Thyroid gland (tissue), 4 donors: ENCODE results near the gene TSC22D1.

ENCODE experiments used
- POLR2A ChIP-seq, 2 donors: fragments of 450-650 bp; IDR thresholded peaks; one replicate each; pipeline ENCODE4 v1.6.1; 2017; ENCODE audit warnings: antibody characterized with exemption in 2 of 2, mild to moderate bottlenecking in 2 of 2, moderate library complexity in 1 of 2
- TF ChIP-seq, protein P1 (sequence below), 6 experiments: fragments of 200-600 bp in 3 of 6; fragments of 450-650 bp in 3 of 6; sonication (generic) in 3 of 6; IDR thresholded peaks; one replicate each; pipeline ENCODE4 v1.5.1; 2016 to 2019; ENCODE audit warnings: antibody characterized with exemption in 6 of 6, mild to moderate bottlenecking in 2 of 6, inconsistent platforms in 1 of 6, moderate library complexity in 1 of 6

DNA sequence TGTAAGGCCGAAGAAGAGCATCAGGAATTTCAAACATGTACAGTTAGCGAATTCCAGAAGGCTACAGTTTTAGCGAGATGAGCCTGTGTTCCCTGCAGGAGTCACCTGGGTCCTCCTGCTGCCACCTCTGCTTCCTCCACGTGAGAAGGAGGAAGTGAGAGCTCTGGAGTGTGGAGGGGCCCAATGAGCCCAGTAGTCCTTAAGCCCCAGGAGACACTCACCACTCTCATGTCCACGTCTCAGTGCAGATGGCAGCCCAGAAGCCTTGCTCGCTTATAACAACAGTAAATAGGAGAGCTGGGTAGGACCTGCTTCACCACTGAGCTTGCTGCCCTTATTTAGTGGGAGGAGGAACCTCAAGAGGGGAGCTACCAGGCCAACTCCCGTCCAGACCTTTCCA is 158.3 kb downstream of the TSC22D1 start:
- TF ChIP-seq, protein P1, sequence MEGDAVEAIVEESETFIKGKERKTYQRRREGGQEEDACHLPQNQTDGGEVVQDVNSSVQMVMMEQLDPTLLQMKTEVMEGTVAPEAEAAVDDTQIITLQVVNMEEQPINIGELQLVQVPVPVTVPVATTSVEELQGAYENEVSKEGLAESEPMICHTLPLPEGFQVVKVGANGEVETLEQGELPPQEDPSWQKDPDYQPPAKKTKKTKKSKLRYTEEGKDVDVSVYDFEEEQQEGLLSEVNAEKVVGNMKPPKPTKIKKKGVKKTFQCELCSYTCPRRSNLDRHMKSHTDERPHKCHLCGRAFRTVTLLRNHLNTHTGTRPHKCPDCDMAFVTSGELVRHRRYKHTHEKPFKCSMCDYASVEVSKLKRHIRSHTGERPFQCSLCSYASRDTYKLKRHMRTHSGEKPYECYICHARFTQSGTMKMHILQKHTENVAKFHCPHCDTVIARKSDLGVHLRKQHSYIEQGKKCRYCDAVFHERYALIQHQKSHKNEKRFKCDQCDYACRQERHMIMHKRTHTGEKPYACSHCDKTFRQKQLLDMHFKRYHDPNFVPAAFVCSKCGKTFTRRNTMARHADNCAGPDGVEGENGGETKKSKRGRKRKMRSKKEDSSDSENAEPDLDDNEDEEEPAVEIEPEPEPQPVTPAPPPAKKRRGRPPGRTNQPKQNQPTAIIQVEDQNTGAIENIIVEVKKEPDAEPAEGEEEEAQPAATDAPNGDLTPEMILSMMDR (IDR thresholded peaks at IDR 0.05) = no peak
- TF ChIP-seq POLR2A (IDR thresholded peaks at IDR 0.05) = no peak
